ENCODE measurements around the gene CD24.

- no peak for TF ChIP-seq ZFX (IDR thresholded peaks at IDR 0.05; ENCODE audit: borderline replicate concordance)
- TF ChIP-seq CTCF (IDR thresholded peaks at IDR 0.05), result no peak
These were observed 6.4 kb upstream of the CD24 start for GRCh38 chr6:106980926-106981325.

All from 22Rv1 (cell line).